Body of pancreas (tissue), 4 donors: ENCODE measurements around the gene IPO4.

Experiments
- POLR2A ChIP-seq, 3 donors: fragments of 450-650 bp; IDR thresholded peaks; one replicate each; pipeline ENCODE4 v1.6.1; 2016; ENCODE audit warnings: antibody characterized with exemption in 3 of 3, mild to moderate bottlenecking in 2 of 3
- TF ChIP-seq, protein P1 (sequence below), 7 experiments: fragments of 450-650 bp in 4 of 7; fragments of 200-600 bp in 3 of 7; sonication (generic) in 3 of 7; IDR thresholded peaks; one replicate each; pipeline ENCODE4 v1.5.1; 2016 to 2019; ENCODE audit warnings: antibody characterized with exemption in 7 of 7

DNA sequence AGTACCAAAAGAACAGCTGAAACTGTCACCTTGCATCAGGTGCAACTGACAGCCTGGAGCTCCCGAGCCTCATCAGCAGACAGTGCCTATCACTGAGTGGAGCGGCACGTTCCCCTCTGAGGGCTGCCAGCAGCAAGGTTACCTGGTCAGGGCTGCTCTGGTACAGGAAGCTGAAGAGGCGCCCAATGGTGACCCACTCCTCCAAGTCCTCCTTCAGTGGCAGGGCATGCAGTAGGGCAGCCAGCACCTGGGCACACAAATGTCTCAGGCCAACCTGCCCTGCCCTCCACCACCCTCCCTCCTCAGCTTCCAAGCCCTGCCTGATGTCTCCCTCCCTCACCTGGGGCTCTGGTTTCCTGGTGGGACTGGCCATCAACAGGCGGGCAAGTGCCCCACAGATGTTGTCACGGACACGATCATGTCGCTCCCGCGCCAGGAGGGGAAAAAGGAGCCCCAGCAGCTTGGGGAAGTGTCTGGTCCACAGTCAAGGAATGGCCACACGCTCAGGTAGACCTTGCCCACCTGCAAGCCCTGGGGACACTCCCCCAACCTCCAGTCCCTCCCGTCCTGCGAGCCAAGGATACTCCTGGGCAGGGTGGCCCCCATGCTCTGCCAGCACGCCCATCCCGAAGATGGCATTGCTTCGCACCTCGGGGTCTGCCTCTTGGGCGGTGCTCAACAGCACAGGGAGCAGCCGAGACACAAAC, 7.1 kb downstream of the IPO4 start:
- TF ChIP-seq, protein P1, sequence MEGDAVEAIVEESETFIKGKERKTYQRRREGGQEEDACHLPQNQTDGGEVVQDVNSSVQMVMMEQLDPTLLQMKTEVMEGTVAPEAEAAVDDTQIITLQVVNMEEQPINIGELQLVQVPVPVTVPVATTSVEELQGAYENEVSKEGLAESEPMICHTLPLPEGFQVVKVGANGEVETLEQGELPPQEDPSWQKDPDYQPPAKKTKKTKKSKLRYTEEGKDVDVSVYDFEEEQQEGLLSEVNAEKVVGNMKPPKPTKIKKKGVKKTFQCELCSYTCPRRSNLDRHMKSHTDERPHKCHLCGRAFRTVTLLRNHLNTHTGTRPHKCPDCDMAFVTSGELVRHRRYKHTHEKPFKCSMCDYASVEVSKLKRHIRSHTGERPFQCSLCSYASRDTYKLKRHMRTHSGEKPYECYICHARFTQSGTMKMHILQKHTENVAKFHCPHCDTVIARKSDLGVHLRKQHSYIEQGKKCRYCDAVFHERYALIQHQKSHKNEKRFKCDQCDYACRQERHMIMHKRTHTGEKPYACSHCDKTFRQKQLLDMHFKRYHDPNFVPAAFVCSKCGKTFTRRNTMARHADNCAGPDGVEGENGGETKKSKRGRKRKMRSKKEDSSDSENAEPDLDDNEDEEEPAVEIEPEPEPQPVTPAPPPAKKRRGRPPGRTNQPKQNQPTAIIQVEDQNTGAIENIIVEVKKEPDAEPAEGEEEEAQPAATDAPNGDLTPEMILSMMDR (IDR thresholded peaks at IDR 0.05), result no peak
- no peak for TF ChIP-seq POLR2A (IDR thresholded peaks at IDR 0.05)
